DND-41 (cell line): ENCODE data around the gene KCNH2.

Experiments used
- ATAC-seq: fragments of 200-7000 bp; cut with Tn5 transposase; 3 replicates; pipeline ENCODE4 v1.9.1; 2021; ENCODE audit warnings: low read depth; ENCODE audit not compliant: insufficient read depth
- DNase-seq: peaks from one replicate; pipeline ENCODE4 v3.0.0-alpha.2; 2020
- H2AFZ ChIP-seq: 2 replicates; pipeline ENCODE4 v1.6.0; 2012; ENCODE audit warnings: low read depth, low read length
- H3K27ac ChIP-seq: 2 replicates; pipeline ENCODE4 v1.5.1; 2012; ENCODE audit warnings: low read length, inconsistent platforms
- H3K27me3 ChIP-seq: fragments of 200-600 bp; sonication (generic); 2 replicates; pipeline ENCODE4 v1.6.0; 2012; ENCODE audit warnings: low read length, mild to moderate bottlenecking, inconsistent platforms; ENCODE audit not compliant: insufficient read depth, poor library complexity
- H3K36me3 ChIP-seq: 2 replicates; pipeline ENCODE4 v1.5.1; 2012; ENCODE audit warnings: low read length, inconsistent platforms; ENCODE audit not compliant: insufficient read depth
- H3K4me1 ChIP-seq: 2 replicates; pipeline ENCODE4 v1.5.1; 2012; ENCODE audit warnings: mild to moderate bottlenecking, low read length; ENCODE audit not compliant: insufficient read depth
- H3K4me2 ChIP-seq: 2 replicates; pipeline ENCODE4 v1.6.0; 2012; ENCODE audit warnings: mild to moderate bottlenecking, moderate library complexity, low read length, inconsistent platforms; ENCODE audit not compliant: insufficient read depth
- H3K4me3 ChIP-seq, 2 experiments: fragments of 200-600 bp in 1 of 2; shearing (Covaris generic) in 1 of 2; 2 replicates each; pipeline ENCODE4 v1.5.1; 2012 to 2016; ENCODE audit warnings: inconsistent platforms in 2 of 2, low read length in 2 of 2, mild to moderate bottlenecking in 2 of 2, low read depth in 1 of 2, moderate library complexity in 1 of 2
- H3K79me2 ChIP-seq: 2 replicates; pipeline ENCODE4 v1.6.0; 2012; ENCODE audit warnings: low read length, inconsistent platforms; ENCODE audit not compliant: insufficient read depth
- H3K9ac ChIP-seq: 2 replicates; pipeline ENCODE4 v1.6.0; 2012; ENCODE audit warnings: low read depth, mild to moderate bottlenecking, inconsistent platforms, low read length, moderate library complexity
- H3K9me3 ChIP-seq: 2 replicates; pipeline ENCODE4 v1.5.1; 2012; ENCODE audit warnings: low read length, moderate library complexity, mild to moderate bottlenecking, inconsistent platforms; ENCODE audit not compliant: insufficient read depth, severe bottlenecking
- H4K20me1 ChIP-seq: 2 replicates; pipeline ENCODE4 v1.6.0; 2012; ENCODE audit warnings: low read length; ENCODE audit not compliant: insufficient read depth
- CTCF ChIP-seq: IDR thresholded peaks from 2 replicates; pipeline ENCODE4 v1.5.1; 2012; ENCODE audit warnings: borderline replicate concordance, low read length, moderate library complexity, mild to moderate bottlenecking; ENCODE audit not compliant: poor library complexity, severe bottlenecking; ENCODE audit errors: extremely low read depth
- EZH2 ChIP-seq: IDR thresholded peaks from 3 replicates; pipeline ENCODE4 v1.6.1; 2012; ENCODE audit warnings: borderline replicate concordance, low read depth, mild to moderate bottlenecking, moderate library complexity, low read length, inconsistent platforms; ENCODE audit not compliant: severe bottlenecking

Gene KCNH2

DNA sequence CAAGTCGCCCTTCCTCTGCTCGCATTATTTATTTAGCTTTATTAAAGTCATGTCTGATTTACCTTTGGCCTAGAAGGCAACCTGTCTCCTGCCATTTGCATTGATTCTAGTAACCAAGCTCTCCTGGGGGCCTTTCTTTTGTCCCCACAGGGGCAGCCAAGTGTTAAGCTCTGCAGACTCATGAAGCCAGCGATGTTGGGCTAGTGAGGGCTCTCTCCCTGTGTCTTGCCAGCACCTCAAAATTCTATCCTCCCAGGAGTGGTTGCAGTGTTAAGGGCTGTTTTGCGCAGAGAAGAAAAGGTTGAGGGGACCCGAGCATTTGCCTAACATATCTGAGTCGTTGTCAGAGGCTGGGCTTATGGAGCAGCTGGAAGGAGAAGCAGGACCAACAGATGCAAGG is 63.9 kb downstream of the KCNH2 start:
- Histone ChIP-seq H3K9me3 (no peaks in the 10 kb centered on the region), H4K20me1 (no peaks in the 10 kb centered on the region), H3K4me2 (no peak overlapping the region), H3K27me3 (peaks cover 4% of the 10 kb centered on the region), H3K9ac (no peak overlapping the region), H3K79me2 (no peaks in the 10 kb centered on the region), H2AFZ (no peak overlapping the region), H3K36me3 (no peaks in the 10 kb centered on the region), H3K4me3 (no peak overlapping the region), H3K27ac (no peak overlapping the region), H3K4me1 (no peaks in the 10 kb centered on the region)
- ATAC-seq (no peak), DNase-seq (no peak)
- TF ChIP-seq CTCF: no peak
- TF ChIP-seq EZH2: no peak

DNA sequence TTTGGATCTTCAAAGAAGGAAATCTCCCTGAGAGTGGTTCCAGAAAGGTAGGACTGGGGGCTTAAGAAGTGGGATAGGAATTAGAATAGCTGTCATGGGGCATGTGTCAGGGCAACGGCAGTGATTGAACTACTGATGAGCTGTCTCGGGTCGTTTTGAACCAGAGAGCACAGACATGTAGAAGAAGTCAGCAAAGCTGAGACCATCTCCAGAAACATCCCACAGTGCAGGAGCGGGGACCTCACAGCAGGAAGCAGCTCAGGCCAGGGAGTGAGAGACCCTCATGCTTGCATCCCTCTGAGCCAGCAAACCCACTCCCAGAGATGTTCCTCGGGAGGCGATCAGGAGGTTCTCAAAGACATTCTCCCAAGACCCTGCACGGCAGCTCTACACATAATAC is 65.7 kb downstream of the KCNH2 start:
- no peak overlapping the region for H3K4me3 ChIP-seq

GRCh38 chr7:150911590-150912267 is 66.4 kb downstream of the KCNH2 start:
- Histone ChIP-seq H3K9ac (no peak overlapping the region), H3K4me2 (no peak overlapping the region), H3K4me3 (no peak overlapping the region), H3K27ac (no peak overlapping the region), H3K36me3 (no peaks in the 10 kb centered on the region), H3K9me3 (no peaks in the 10 kb centered on the region), H3K27me3 (peaks cover 3% of the 10 kb centered on the region), H2AFZ (no peak overlapping the region), H3K4me1 (peaks cover 2% of the 10 kb centered on the region; the same call in 1 of the 2 replicates), H3K79me2 (no peaks in the 10 kb centered on the region), H4K20me1 (no peaks in the 10 kb centered on the region)
- ATAC-seq (no peak), DNase-seq (no peak)
- TF ChIP-seq EZH2: no peak
- no peak for TF ChIP-seq CTCF

More for the DNA sequence above, 65.7 kb downstream of the KCNH2 start:
- TF ChIP-seq CTCF (no peak), EZH2 (no peak)
- Histone ChIP-seq H3K4me2 (no peak overlapping the region), H4K20me1 (no peaks in the 10 kb centered on the region), H3K9me3 (no peaks in the 10 kb centered on the region), H3K27me3 (peaks cover 3% of the 10 kb centered on the region), H3K9ac (no peak overlapping the region), H3K27ac (no peak overlapping the region), H2AFZ (no peak overlapping the region), H3K79me2 (no peaks in the 10 kb centered on the region), H3K36me3 (no peaks in the 10 kb centered on the region), H3K4me1 (peaks cover 2% of the 10 kb centered on the region; the same call in 1 of the 2 replicates)
- ATAC-seq: no peak
- DNase-seq: no peak
